Large intestine (tissue), 3 donors: ENCODE results near the gene ITPRIPL2. TPM values are rescaled to one million over a fixed set of nuclear protein-coding genes. Genes with fewer than 3 reads are reported as not detected.

Experiments used
- DNase-seq, 2 donors: peaks; one replicate each; pipeline versions ENCODE4 v3.0.0 to v3.0.0-alpha.2; 2013
- H3K27ac ChIP-seq: one replicate; pipeline ENCODE4 v1.5.1; 2013; ENCODE audit warnings: low read length
- H3K27me3 ChIP-seq: 2 replicates; pipeline ENCODE4 v1.6.1; 2013; ENCODE audit warnings: low read length; ENCODE audit not compliant: control insufficient read depth, insufficient read depth
- H3K36me3 ChIP-seq: 2 replicates; pipeline ENCODE4 v1.6.1; 2013; ENCODE audit warnings: low read length; ENCODE audit not compliant: control insufficient read depth, insufficient read depth
- H3K4me1 ChIP-seq: one replicate; pipeline ENCODE4 v1.6.1; 2013; ENCODE audit warnings: low read length; ENCODE audit not compliant: control insufficient read depth, insufficient read depth
- H3K4me3 ChIP-seq: one replicate; pipeline ENCODE4 v1.5.1; 2013; ENCODE audit warnings: low read length
- H3K9me3 ChIP-seq: one replicate; pipeline ENCODE4 v1.6.1; 2013; ENCODE audit warnings: mild to moderate bottlenecking, low read depth, low read length, moderate library complexity; ENCODE audit not compliant: control insufficient read depth
- WGBS: methylation state at CpG from one replicate; pipeline ENCODE4 v1.1.5; 2013; ENCODE audit warnings: low lambda C conversion rate; ENCODE audit not compliant: insufficient coverage; 5-methylcytosine and 5-hydroxymethylcytosine counted together
- polyA plus RNA-seq: library from polyadenylated mRNA; unstranded; fragments of 120-200 nt; gene quantifications from one replicate; pipeline ENCODE4 v1.2.1, GENCODE V29; 2013

The ITPRIPL2 gene
- polyA plus RNA-seq, 1 donor: 8.6 TPM

- Histone ChIP-seq H3K27me3 (no peaks in the 10 kb centered on the region), H3K4me1 (no peaks in the 10 kb centered on the region), H3K27ac (no peak overlapping the region), H3K36me3 (peaks cover 57% of the 10 kb centered on the region), H3K4me3 (no peak overlapping the region), H3K9me3 (no peaks in the 10 kb centered on the region)
- DNase-seq: no peak
- 100% methylated on average over 4 of the region's 6 CpGs for WGBS
These were observed 35.9 kb upstream of the ITPRIPL2 start for GRCh38 chr16:19077879-19078278.

GRCh38 chr16:19083670-19084069 is 30.1 kb upstream of the ITPRIPL2 start:
- no peak overlapping the region for H3K27ac ChIP-seq

GRCh38 chr16:19084139-19084538 is 29.6 kb upstream of the ITPRIPL2 start:
- H3K27ac ChIP-seq: no peak overlapping the region
- H3K4me1 ChIP-seq: peaks cover 10% of the 10 kb centered on the region
- no peaks in the 10 kb centered on the region for H3K27me3 ChIP-seq
- 100% methylated on average over 1 of the region's 3 CpGs for WGBS
- no peak overlapping the region for H3K4me3 ChIP-seq
- H3K9me3 ChIP-seq: no peaks in the 10 kb centered on the region
- H3K36me3 ChIP-seq: peaks cover 9% of the 10 kb centered on the region
- DNase-seq: no peak

More at GRCh38 chr16:19083670-19084069, 30.1 kb upstream of the ITPRIPL2 start:
- no peaks in the 10 kb centered on the region for H3K27me3 ChIP-seq
- no peak overlapping the region for H3K4me3 ChIP-seq
- no peaks in the 10 kb centered on the region for H3K9me3 ChIP-seq
- H3K4me1 ChIP-seq: peaks cover 10% of the 10 kb centered on the region
- H3K36me3 ChIP-seq: peaks cover 14% of the 10 kb centered on the region
- WGBS: no CpG with 5 or more reads among the region's 1 CpG
- no peak for DNase-seq

- no CpG with 5 or more reads among the region's 5 CpGs for WGBS
- Histone ChIP-seq H3K4me1 (peaks cover 10% of the 10 kb centered on the region), H3K27me3 (no peaks in the 10 kb centered on the region), H3K4me3 (no peak overlapping the region), H3K9me3 (no peaks in the 10 kb centered on the region), H3K27ac (no peak overlapping the region), H3K36me3 (peaks cover 5% of the 10 kb centered on the region)
- DNase-seq: no peak
These were observed 28.9 kb upstream of the ITPRIPL2 start for GRCh38 chr16:19084879-19085278.

- DNase-seq: peak; percentile 66 to 79
These were observed 28.0 kb upstream of the ITPRIPL2 start for GRCh38 chr16:19085679-19086200.

GRCh38 chr16:19086322-19087199 is 27.2 kb upstream of the ITPRIPL2 start:
- peak overlapping the region; percentile 49 for H3K4me3 ChIP-seq
- DNase-seq: peak; percentile 86 to 89
- WGBS: no CpG with 5 or more reads among the region's 52 CpGs

More at GRCh38 chr16:19085679-19086200, 28.0 kb upstream of the ITPRIPL2 start:
- peaks cover 10% of the 10 kb centered on the region for H3K4me1 ChIP-seq
- WGBS: 60% methylated on average over 1 of the region's 8 CpGs
- peak overlapping the region; percentile 49 for H3K4me3 ChIP-seq
- no peaks in the 10 kb centered on the region for H3K9me3 ChIP-seq
- H3K36me3 ChIP-seq: peaks cover 5% of the 10 kb centered on the region
- no peaks in the 10 kb centered on the region for H3K27me3 ChIP-seq
- peak overlapping the region; percentile 18 for H3K27ac ChIP-seq

GRCh38 chr16:19088341-19088916 is 25.3 kb upstream of the ITPRIPL2 start:
- peaks cover 10% of the 10 kb centered on the region for H3K4me1 ChIP-seq
- WGBS: 66% methylated on average over 3 of the region's 5 CpGs
- H3K27ac ChIP-seq: no peak overlapping the region
- no peaks in the 10 kb centered on the region for H3K27me3 ChIP-seq
- no peak for DNase-seq
- no peaks in the 10 kb centered on the region for H3K36me3 ChIP-seq
- no peak overlapping the region for H3K4me3 ChIP-seq
- H3K9me3 ChIP-seq: no peaks in the 10 kb centered on the region

More at GRCh38 chr16:19086322-19087199, 27.2 kb upstream of the ITPRIPL2 start:
- Histone ChIP-seq H3K4me1 (peaks cover 10% of the 10 kb centered on the region), H3K27me3 (no peaks in the 10 kb centered on the region), H3K9me3 (no peaks in the 10 kb centered on the region), H3K36me3 (peaks cover 2% of the 10 kb centered on the region), H3K27ac (peak overlapping the region; percentile 18)

- no peak overlapping the region for H3K27ac ChIP-seq
- H3K4me3 ChIP-seq: no peak overlapping the region
- H3K27me3 ChIP-seq: no peaks in the 10 kb centered on the region
- no peaks in the 10 kb centered on the region for H3K9me3 ChIP-seq
- WGBS: no CpG with 5 or more reads among the region's 3 CpGs
- DNase-seq: no peak
- peaks cover 10% of the 10 kb centered on the region for H3K4me1 ChIP-seq
- no peaks in the 10 kb centered on the region for H3K36me3 ChIP-seq
These were observed 24.3 kb upstream of the ITPRIPL2 start for GRCh38 chr16:19089410-19089955.

- Histone ChIP-seq H3K4me3 (no peak overlapping the region), H3K27me3 (no peaks in the 10 kb centered on the region)
- WGBS: no CpG with 5 or more reads among the region's 6 CpGs
These were observed 22.8 kb upstream of the ITPRIPL2 start for GRCh38 chr16:19090916-19091315.

GRCh38 chr16:19092653-19093410 is 20.9 kb upstream of the ITPRIPL2 start:
- no peak overlapping the region for H3K27ac ChIP-seq
- no peaks in the 10 kb centered on the region for H3K9me3 ChIP-seq
- H3K4me1 ChIP-seq: no peaks in the 10 kb centered on the region
- H3K4me3 ChIP-seq: no peak overlapping the region
- no peak for DNase-seq
- no peaks in the 10 kb centered on the region for H3K27me3 ChIP-seq
- H3K36me3 ChIP-seq: no peaks in the 10 kb centered on the region
- WGBS: no CpG with 5 or more reads among the region's 2 CpGs

More at GRCh38 chr16:19090916-19091315, 22.8 kb upstream of the ITPRIPL2 start:
- H3K4me1 ChIP-seq: peaks cover 8% of the 10 kb centered on the region
- no peak for DNase-seq
- no peaks in the 10 kb centered on the region for H3K9me3 ChIP-seq
- H3K36me3 ChIP-seq: no peaks in the 10 kb centered on the region
- no peak overlapping the region for H3K27ac ChIP-seq
